Neuronal stem cell (in vitro differentiated cells): ENCODE data around the gene FTCDNL1.

Experiments
- DNase-seq: peaks from one replicate; pipeline ENCODE4 v3.0.0-alpha.2; 2013; ENCODE audit warnings: low spot score
- H2AFZ ChIP-seq: one replicate; pipeline ENCODE4 v1.6.1; 2013; ENCODE audit warnings: mild to moderate bottlenecking, low read length, inconsistent platforms
- H2AK5ac ChIP-seq: 2 replicates; pipeline ENCODE4 v1.6.1; 2013; ENCODE audit warnings: low read depth, mild to moderate bottlenecking, inconsistent platforms, low read length, moderate library complexity, mixed read lengths
- H2BK120ac ChIP-seq: 2 replicates; pipeline ENCODE4 v1.6.1; 2013; ENCODE audit warnings: low read depth, mild to moderate bottlenecking, inconsistent platforms, low read length, moderate library complexity, mixed read lengths
- H2BK12ac ChIP-seq: one replicate; pipeline ENCODE4 v1.6.1; 2013; ENCODE audit warnings: low read length, inconsistent platforms
- H2BK15ac ChIP-seq: 2 replicates; pipeline ENCODE4 v1.6.1; 2013; ENCODE audit warnings: mild to moderate bottlenecking, low read length, inconsistent platforms, mixed read lengths
- H2BK5ac ChIP-seq: one replicate; pipeline ENCODE4 v1.6.1; 2013; ENCODE audit warnings: inconsistent platforms, mild to moderate bottlenecking, low read length, moderate library complexity
- H3K14ac ChIP-seq: one replicate; pipeline ENCODE4 v1.6.1; 2013; ENCODE audit warnings: low read length, inconsistent platforms
- H3K18ac ChIP-seq: 2 replicates; pipeline ENCODE4 v1.6.1; 2013; ENCODE audit warnings: low read length, inconsistent platforms
- H3K23ac ChIP-seq: 2 replicates; pipeline ENCODE4 v1.6.1; 2013; ENCODE audit warnings: low read depth, mild to moderate bottlenecking, mixed read lengths, low read length, inconsistent platforms; ENCODE audit not compliant: poor library complexity
- H3K27ac ChIP-seq: replicated peaks from 3 replicates; pipeline ENCODE4 v1.5.1; 2013; ENCODE audit warnings: low read length, inconsistent platforms
- H3K27me3 ChIP-seq, 3 experiments: 2 replicates each; pipeline ENCODE4 v1.6.1; 2013; ENCODE audit warnings: low read length in 3 of 3, mild to moderate bottlenecking in 2 of 3, inconsistent platforms in 1 of 3, low read depth in 1 of 3, mixed read lengths in 1 of 3, moderate library complexity in 1 of 3; ENCODE audit not compliant: control insufficient read depth in 3 of 3, insufficient read depth in 3 of 3
- H3K36me3 ChIP-seq, 2 donors: replicated peaks in 1 of 2; 2 replicates each; pipeline ENCODE4 v1.6.1; 2013; ENCODE audit warnings: low read length in 2 of 2; ENCODE audit not compliant: control insufficient read depth in 2 of 2, insufficient read depth in 2 of 2
- H3K4ac ChIP-seq: 2 replicates; pipeline ENCODE4 v1.6.1; 2013; ENCODE audit warnings: inconsistent platforms, mild to moderate bottlenecking, low read length, moderate library complexity
- H3K4me1 ChIP-seq, 2 donors: 1 replicate in 1 of 2; 2 replicates in 1 of 2; pipeline ENCODE4 v1.6.1; 2013; ENCODE audit warnings: low read length in 2 of 2, low read depth in 1 of 2; ENCODE audit not compliant: control insufficient read depth in 2 of 2, insufficient read depth in 1 of 2
- H3K4me2 ChIP-seq: one replicate; pipeline ENCODE4 v1.6.1; 2013; ENCODE audit warnings: mild to moderate bottlenecking, low read length, inconsistent platforms; ENCODE audit not compliant: insufficient read depth, poor library complexity, severe bottlenecking
- H3K4me3 ChIP-seq, 2 donors: 2 replicates each; pipeline ENCODE4 v1.5.1; 2013; ENCODE audit warnings: low read length in 2 of 2, mild to moderate bottlenecking in 2 of 2, inconsistent platforms in 1 of 2, moderate library complexity in 1 of 2
- H3K79me1 ChIP-seq: one replicate; pipeline ENCODE4 v1.6.1; 2013; ENCODE audit warnings: low read depth, mild to moderate bottlenecking, inconsistent platforms, low read length, moderate library complexity
- H3K9ac ChIP-seq: one replicate; pipeline ENCODE4 v1.6.1; 2013; ENCODE audit warnings: mild to moderate bottlenecking, low read depth, low read length, inconsistent platforms; ENCODE audit not compliant: poor library complexity
- H3K9me3 ChIP-seq, 2 donors: replicated peaks in 1 of 2; 2 replicates each; pipeline versions ENCODE3 to v1.6.1; 2013; ENCODE audit warnings: low read length in 2 of 2, mild to moderate bottlenecking in 2 of 2, inconsistent platforms in 1 of 2, low read depth in 1 of 2, mixed read lengths in 1 of 2, moderate library complexity in 1 of 2; ENCODE audit not compliant: control insufficient read depth in 2 of 2, insufficient read depth in 1 of 2
- H4K8ac ChIP-seq: one replicate; pipeline ENCODE4 v1.6.1; 2013; ENCODE audit warnings: low read depth, mild to moderate bottlenecking, inconsistent platforms, low read length, moderate library complexity
- H4K91ac ChIP-seq: one replicate; pipeline ENCODE4 v1.6.1; 2013; ENCODE audit warnings: low read length, low read depth, mild to moderate bottlenecking, inconsistent platforms; ENCODE audit not compliant: poor library complexity
- WGBS, 2 donors: extraction: QIAGEN DNeasy Blood & Tissue Kit; methylation state at CpG; one replicate each; pipeline ENCODE4 v1.1.7; 2013; ENCODE audit warnings: missing lambda C conversion rate in 2 of 2, mixed read lengths in 1 of 2; ENCODE audit not compliant: insufficient read length in 2 of 2, insufficient replicate concordance in 1 of 2; ENCODE audit errors: extremely low coverage in 2 of 2; 5-methylcytosine and 5-hydroxymethylcytosine counted together

The FTCDNL1 gene

DNA sequence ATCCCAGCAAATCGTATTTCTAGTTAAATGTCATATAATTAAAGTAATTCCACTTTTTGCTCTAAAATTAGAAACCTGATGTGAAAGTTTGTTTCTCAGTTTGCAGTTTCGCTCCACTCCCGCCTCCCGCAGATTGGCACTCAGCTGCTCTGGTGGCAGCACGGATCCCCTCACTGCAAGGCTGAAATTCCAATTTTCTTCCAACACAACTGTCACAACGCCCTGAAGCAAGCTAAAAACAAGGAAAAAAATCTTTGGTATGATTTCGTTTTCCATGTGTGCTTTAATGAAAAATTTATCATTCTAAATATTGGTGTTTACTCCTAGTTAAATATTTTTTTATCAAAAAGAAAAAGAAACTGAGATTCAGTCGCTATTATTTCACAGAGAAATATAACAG lies 38.5 kb downstream of the FTCDNL1 start:
- WGBS, 2 donors = no CpG with 5 or more reads among the region's 8 CpGs
- DNase-seq = no peak
- Histone ChIP-seq H3K4me2 (no peak overlapping the region), H3K4me3 (no peak overlapping the region), H2BK12ac (no peak overlapping the region), H2BK5ac (no peak overlapping the region), H3K23ac (no peak overlapping the region), H2BK15ac (no peak overlapping the region), H3K9me3 (no peaks in the 10 kb centered on the region), H2AK5ac (no peak overlapping the region), H3K79me1 (no peaks in the 10 kb centered on the region), H3K14ac (no peak overlapping the region), H4K8ac (no peak overlapping the region), H3K4ac (no peak overlapping the region), H3K4me1 (no peaks in the 10 kb centered on the region), H2AFZ (no peak overlapping the region), H3K27me3 (peaks cover 0 to 9% (median 0%) of the 10 kb centered on the region in 3 experiments), H4K91ac (no peak overlapping the region), H3K9ac (no peak overlapping the region), H3K18ac (no peak overlapping the region), H3K36me3 (no peaks in the 10 kb centered on the region), H3K27ac (no peak overlapping the region), H2BK120ac (no peak overlapping the region)

GRCh38 chr2:199811346-199811745 lies 39.6 kb downstream of the FTCDNL1 start:
- Histone ChIP-seq H3K23ac (no peak overlapping the region), H2AK5ac (no peak overlapping the region), H3K14ac (no peak overlapping the region), H3K9me3 (no peaks in the 10 kb centered on the region), H3K79me1 (no peaks in the 10 kb centered on the region), H3K4me2 (no peak overlapping the region), H4K91ac (no peak overlapping the region), H4K8ac (no peak overlapping the region), H3K36me3 (no peaks in the 10 kb centered on the region), H3K27me3 (peaks cover 0 to 9% (median 0%) of the 10 kb centered on the region in 3 experiments), H3K4me3 (no peak overlapping the region), H2AFZ (no peak overlapping the region), H3K27ac (no peak overlapping the region), H3K4me1 (no peaks in the 10 kb centered on the region), H3K18ac (no peak overlapping the region), H2BK12ac (no peak overlapping the region), H2BK15ac (no peak overlapping the region), H2BK120ac (no peak overlapping the region), H2BK5ac (no peak overlapping the region), H3K9ac (no peak overlapping the region), H3K4ac (no peak overlapping the region)
- DNase-seq = no peak
- no CpG with 5 or more reads among the region's 2 CpGs for WGBS, 2 donors

DNA sequence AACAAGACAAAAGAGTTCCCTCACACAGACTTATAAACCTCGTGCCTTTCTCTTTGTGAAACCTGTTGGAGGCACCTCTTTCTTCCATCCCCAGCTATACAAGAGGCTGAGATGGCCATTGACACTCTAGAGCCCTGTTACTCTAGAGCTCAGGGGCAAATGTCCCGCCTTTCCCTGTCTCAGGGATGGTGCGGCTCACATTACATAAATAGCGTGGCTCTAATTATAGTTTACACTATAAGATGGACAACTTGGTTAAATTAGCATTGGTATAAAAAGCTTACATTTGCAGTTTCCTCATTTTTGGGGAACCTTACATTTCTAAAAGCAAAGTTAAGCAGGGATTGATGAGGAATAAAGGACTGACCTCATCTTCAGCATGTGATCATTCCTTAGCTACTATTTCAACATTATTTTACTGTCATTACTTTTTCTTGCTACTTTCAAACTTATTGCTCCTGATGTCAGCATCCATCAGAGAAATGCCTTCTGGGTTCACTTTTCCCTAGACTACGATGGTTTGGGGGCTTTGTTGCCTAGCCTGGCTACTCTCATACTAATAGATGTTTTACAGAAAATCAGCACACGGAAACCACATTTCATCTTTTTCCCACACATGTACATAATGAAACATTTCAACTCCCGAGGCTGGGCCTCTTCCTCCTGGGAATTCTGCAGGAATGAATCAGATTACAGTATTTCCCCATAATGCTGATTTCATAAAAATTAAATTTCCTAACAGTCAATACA lies 40.4 kb downstream of the FTCDNL1 start:
- no peak overlapping the region for H3K4me2 ChIP-seq
- no peaks in the 10 kb centered on the region for H3K4me1 ChIP-seq
- no peak overlapping the region for H3K14ac ChIP-seq
- no peak overlapping the region for H2AFZ ChIP-seq
- H3K36me3 ChIP-seq = no peaks in the 10 kb centered on the region
- H4K91ac ChIP-seq = no peak overlapping the region
- DNase-seq = no peak
- peaks cover 0 to 9% (median 0%) of the 10 kb centered on the region in 3 experiments for H3K27me3 ChIP-seq
- H2BK12ac ChIP-seq = no peak overlapping the region
- H3K23ac ChIP-seq = no peak overlapping the region
- no peak overlapping the region for H3K9ac ChIP-seq
- WGBS, 2 donors = no CpG with 5 or more reads among the region's 7 CpGs
- H3K79me1 ChIP-seq = no peaks in the 10 kb centered on the region
- H2AK5ac ChIP-seq = no peak overlapping the region
- no peak overlapping the region for H4K8ac ChIP-seq
- H3K18ac ChIP-seq = no peak overlapping the region
- no peak overlapping the region for H2BK15ac ChIP-seq
- no peak overlapping the region for H2BK120ac ChIP-seq
- H3K9me3 ChIP-seq = no peaks in the 10 kb centered on the region
- H3K4ac ChIP-seq = no peak overlapping the region
- no peak overlapping the region for H3K4me3 ChIP-seq
- H2BK5ac ChIP-seq = no peak overlapping the region
- no peak overlapping the region for H3K27ac ChIP-seq

- H3K4ac ChIP-seq = no peak overlapping the region
- no peaks in the 10 kb centered on the region for H3K9me3 ChIP-seq
- no peaks in the 10 kb centered on the region for H3K4me1 ChIP-seq
- DNase-seq = no peak
- H3K27ac ChIP-seq = no peak overlapping the region
- no peak overlapping the region for H3K18ac ChIP-seq
- no peak overlapping the region for H3K4me2 ChIP-seq
- no peak overlapping the region for H2BK5ac ChIP-seq
- H3K9ac ChIP-seq = no peak overlapping the region
- no peak overlapping the region for H2BK15ac ChIP-seq
- H2BK120ac ChIP-seq = no peak overlapping the region
- no peak overlapping the region for H2AK5ac ChIP-seq
- peaks cover 0 to 5% (median 0%) of the 10 kb centered on the region in 3 experiments for H3K27me3 ChIP-seq
- H3K79me1 ChIP-seq = no peaks in the 10 kb centered on the region
- H4K8ac ChIP-seq = no peak overlapping the region
- no peak overlapping the region for H2AFZ ChIP-seq
- no peak overlapping the region for H3K14ac ChIP-seq
- no peak overlapping the region for H3K4me3 ChIP-seq
- H3K36me3 ChIP-seq = no peaks in the 10 kb centered on the region
- H3K23ac ChIP-seq = no peak overlapping the region
- no peak overlapping the region for H2BK12ac ChIP-seq
- no peak overlapping the region for H4K91ac ChIP-seq
Observed at GRCh38 chr2:199807966-199808365, 43.0 kb downstream of the FTCDNL1 start.
